Erythroblast (primary cell): ENCODE data around the gene NT5DC1.

Experiments
- GATA1 ChIP-seq: IDR thresholded peaks from 2 replicates; pipeline ENCODE4 v1.6.1; 2011; ENCODE audit warnings: low read depth, mild to moderate bottlenecking, control low read depth, low read length, moderate library complexity
- POLR2A ChIP-seq: IDR thresholded peaks from 2 replicates; pipeline ENCODE4 v1.6.1; 2011; ENCODE audit warnings: mild to moderate bottlenecking, low read length

GRCh38 chr6:116191881-116192280 is 91.2 kb downstream of the NT5DC1 start:
- no peak for TF ChIP-seq POLR2A
- no peak for TF ChIP-seq GATA1
